ENCODE measurements around the gene GTF2IRD1. TPM values are rescaled to one million over a fixed set of nuclear protein-coding genes. Genes with fewer than 3 reads are reported as not detected.
"Not testable (repeated sequence)": the region's sequence is repeated elsewhere in the genome, so short reads cannot be mapped to it uniquely, and the experiment has no call there.

Gene GTF2IRD1
- total and polyA plus RNA-seq, 9 of the 15 experiments (the other 6 are each of a cell fraction or from before 2014, with no cell fraction given) = 9.1 to 30.2 (median 14.0) TPM

- H3K27ac ChIP-seq (ENCODE audit: extremely low read depth, low read depth, low read length); H2AFZ ChIP-seq (ENCODE audit: low read depth, low read length); H3K4me2 ChIP-seq (ENCODE audit: insufficient read depth, low read length); H4K20me1 ChIP-seq (replicated peaks; ENCODE audit: control insufficient read depth, insufficient read depth, low read length); H3K27me3 ChIP-seq (ENCODE audit: control insufficient read depth in 2 of 2, insufficient read depth in 2 of 2, low read length in 2 of 2); BruUV-seq (replicated peaks); CTCF ChIA-PET (ENCODE audit: low intra/inter-chr PET ratio); H3K4me1 ChIP-seq (replicated peaks in 1 of 2; ENCODE audit: control insufficient read depth in 2 of 2, insufficient read depth in 2 of 2, low read length in 2 of 2); H3K9ac ChIP-seq (ENCODE audit: insufficient read depth in 1 of 2, low read depth in 2 of 2, low read length in 2 of 2); H3K4me3 ChIP-seq; H3K9me3 ChIP-seq (replicated peaks; ENCODE audit: control insufficient read depth, insufficient read depth, low read depth, low read length); POLR2A ChIA-PET; H3K79me2 ChIP-seq (ENCODE audit: control insufficient read depth, insufficient read depth, low read length); ATAC-seq; DNase-seq (ENCODE audit: extremely low read depth in 1 of 4, low spot score in 3 of 4); intact Hi-C loops (cut with micrococcal nuclease); in situ Hi-C loops (cut with MboI); FAIRE-seq; H3K9me1 ChIP-seq (ENCODE audit: control insufficient read depth, insufficient read depth, low read length): not testable (repeated sequence)
- TF ChIP-seq ADNP (tag; IDR thresholded peaks at IDR 0.05) = peak; percentile 59; the same call in 1 of the 2 replicates
- TF ChIP-seq HDAC2 (IDR thresholded peaks at IDR 0.05) = peak; percentile 49; the same call in 1 of the 2 replicates
- peak; percentile 87 for TF ChIP-seq ZFP36 (IDR thresholded peaks at IDR 0.05; ENCODE audit: low read depth, low read length, partially characterized antibody)
- peak; percentile 95 for TF ChIP-seq RBM25 (IDR thresholded peaks at IDR 0.05; ENCODE audit: low read depth, low read length, severe bottlenecking)
- TF ChIP-seq KDM1A (IDR thresholded peaks at IDR 0.05) = peak; percentile 64 to 72
- peak; percentile 95 for TF ChIP-seq SMARCA5 (IDR thresholded peaks at IDR 0.05)
- TF ChIP-seq BCOR (IDR thresholded peaks at IDR 0.05) = peak; percentile 98
- 0 out of 4 replicates have a peak, but pooled peaks of 1 of the 2 experiments have one; percentile 25 for TF ChIP-seq RCOR1 (IDR thresholded peaks at IDR 0.05; ENCODE audit: borderline replicate concordance in 1 of 2, low read depth in 2 of 2, low read length in 2 of 2)
- peaks cover 35% of the 10 kb centered on the region; the same call in 2 of the 3 replicates for H3K36me3 ChIP-seq (ENCODE audit: control insufficient read depth, insufficient read depth, low read length)
- 87% methylated on average over 10 of the region's 10 CpGs for WGBS (ENCODE audit: insufficient coverage, low coverage, missing lambda C conversion rate)
These were observed 55.7 kb downstream of the GTF2IRD1 start for GRCh38 chr7:74509453-74509852.
